Spleen (tissue), 7 donors: Measurements from ENCODE around the gene KCNJ6.
"Not testable (repeated sequence)": the region's sequence is repeated elsewhere in the genome, so short reads cannot be mapped to it uniquely, and the experiment has no call there.

ENCODE experiments used
- POLR2A ChIP-seq, 3 donors: fragments of 450-650 bp; IDR thresholded peaks; one replicate each; pipeline ENCODE4 v1.5.1; 2017; ENCODE audit warnings: antibody characterized with exemption in 3 of 3, mild to moderate bottlenecking in 1 of 3
- POLR2AphosphoS5 ChIP-seq, 3 donors: sonication (generic); formaldehyde crosslinking; IDR thresholded peaks; one replicate each; pipeline ENCODE4 v1.5.1; 2017; ENCODE audit warnings: antibody characterized with exemption in 3 of 3
- TF ChIP-seq, protein P1 (sequence below), 11 experiments: fragments of 200-600 bp in 7 of 11; fragments of 450-650 bp in 4 of 11; sonication (generic) in 4 of 11; IDR thresholded peaks in 8 of 11; conservative IDR thresholded peaks in 3 of 11; 1 replicate in 7 of 11; 2 replicates in 4 of 11; pipeline versions ENCODE4 v1.4.0 to v1.8.0; 2016 to 2021; ENCODE audit warnings: antibody characterized with exemption in 11 of 11, inconsistent platforms in 4 of 11, mild to moderate bottlenecking in 1 of 11
- donor health status: DM: no; HTN: no; CAD: no; lungs with moderate emphysema.
- donor health status: DM: no; HTN: no; CAD: no.
- donor health status: DM: no; HTN: no; CAD: no.

- TF ChIP-seq, protein P1, sequence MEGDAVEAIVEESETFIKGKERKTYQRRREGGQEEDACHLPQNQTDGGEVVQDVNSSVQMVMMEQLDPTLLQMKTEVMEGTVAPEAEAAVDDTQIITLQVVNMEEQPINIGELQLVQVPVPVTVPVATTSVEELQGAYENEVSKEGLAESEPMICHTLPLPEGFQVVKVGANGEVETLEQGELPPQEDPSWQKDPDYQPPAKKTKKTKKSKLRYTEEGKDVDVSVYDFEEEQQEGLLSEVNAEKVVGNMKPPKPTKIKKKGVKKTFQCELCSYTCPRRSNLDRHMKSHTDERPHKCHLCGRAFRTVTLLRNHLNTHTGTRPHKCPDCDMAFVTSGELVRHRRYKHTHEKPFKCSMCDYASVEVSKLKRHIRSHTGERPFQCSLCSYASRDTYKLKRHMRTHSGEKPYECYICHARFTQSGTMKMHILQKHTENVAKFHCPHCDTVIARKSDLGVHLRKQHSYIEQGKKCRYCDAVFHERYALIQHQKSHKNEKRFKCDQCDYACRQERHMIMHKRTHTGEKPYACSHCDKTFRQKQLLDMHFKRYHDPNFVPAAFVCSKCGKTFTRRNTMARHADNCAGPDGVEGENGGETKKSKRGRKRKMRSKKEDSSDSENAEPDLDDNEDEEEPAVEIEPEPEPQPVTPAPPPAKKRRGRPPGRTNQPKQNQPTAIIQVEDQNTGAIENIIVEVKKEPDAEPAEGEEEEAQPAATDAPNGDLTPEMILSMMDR (IDR thresholded peaks at IDR 0.05 in 8 of 11, conservative IDR thresholded peaks at IDR 0.05 in 3 of 11) = not testable (repeated sequence)
- TF ChIP-seq POLR2A, POLR2AphosphoS5 (IDR thresholded peaks at IDR 0.05): not testable (repeated sequence)
Measured at GRCh38 chr21:37920302-37920701, 4.0 kb upstream of the KCNJ6 start.
